Stimulated activated CD8-positive, alpha-beta memory T cell treated with anti-CD3 and anti-CD28 coated beads, Interleukin-15, amount 100 ng/mL, for 24 hours (primary cell): Measurements from ENCODE around the gene TYMP.
"Not testable (repeated sequence)": the region's sequence is repeated elsewhere in the genome, so short reads cannot be mapped to it uniquely, and the experiment has no call there.

Source experiments
- DNase-seq: peaks from one replicate; pipeline ENCODE4 v3.0.0-alpha.2; 2020; ENCODE audit warnings: low read depth

TYMP gene

GRCh38 chr22:50537765-50538164 lies 8.0 kb upstream of the TYMP start:
- no peak for DNase-seq

GRCh38 chr22:50536226-50536625 lies 6.4 kb upstream of the TYMP start:
- no peak for DNase-seq

- DNase-seq: no peak
Measured at GRCh38 chr22:50535113-50535512, 5.3 kb upstream of the TYMP start.

- DNase-seq: not testable (repeated sequence)
Measured at GRCh38 chr22:50533856-50534711, 4.3 kb upstream of the TYMP start.

GRCh38 chr22:50532824-50533796 lies 3.3 kb upstream of the TYMP start:
- DNase-seq: no peak

- no peak for DNase-seq
Measured at GRCh38 chr22:50531962-50532674, 2.3 kb upstream of the TYMP start.

- DNase-seq: peak; percentile 43
Measured at GRCh38 chr22:50531546-50531961, 1.7 kb upstream of the TYMP start.

GRCh38 chr22:50530877-50531545 lies 1.2 kb upstream of the TYMP start:
- peak; percentile 56 for DNase-seq

GRCh38 chr22:50530580-50530876 lies 716 bp upstream of the TYMP start:
- no peak for DNase-seq

GRCh38 chr22:50529416-50529896 lies 356 bp downstream of the TYMP start:
- DNase-seq: no peak

- DNase-seq: no peak
Measured at GRCh38 chr22:50528682-50529415, 963 bp downstream of the TYMP start.

- no peak for DNase-seq
Measured at GRCh38 chr22:50527921-50528681, 1.7 kb downstream of the TYMP start.

GRCh38 chr22:50526834-50527801 lies 2.7 kb downstream of the TYMP start:
- DNase-seq: no peak

- peak; percentile 63 for DNase-seq
Measured at GRCh38 chr22:50526108-50526833, 3.5 kb downstream of the TYMP start.

- no peak for DNase-seq
Measured at GRCh38 chr22:50525858-50526107, 4.0 kb downstream of the TYMP start.

- peak; percentile 98 for DNase-seq
Measured at GRCh38 chr22:50525104-50525857, 4.5 kb downstream of the TYMP start, which contains the start of gene SCO2. Gene SCO2, minus strand, starts transcription at chr22:50525598. Its CDS starts 1,187 bp downstream, at chr22:50524411.

- no peak for DNase-seq
Measured at GRCh38 chr22:50524676-50525103, 5.1 kb downstream of the TYMP start.
